ENCODE data around the gene ATP11A. TPM values are rescaled to one million over a fixed set of nuclear protein-coding genes. Genes with fewer than 3 reads are reported as not detected.

The ATP11A gene
- total and polyA plus RNA-seq, 9 of the 15 experiments (the other 6 are each of a cell fraction or from before 2014, with no cell fraction given): 0.38 to 34.2 (median 4.2) TPM

- no peak for FAIRE-seq
- intact Hi-C loops (cut with micrococcal nuclease): no loop called here
Observed at GRCh38 chr13:112668924-112669323, 20.9 kb upstream of the ATP11A start.

More at GRCh38 chr13:112668924-112669323, 20.9 kb upstream of the ATP11A start:
- peaks cover 15 to 45% of the 10 kb centered on the region in 2 experiments for H3K27me3 ChIP-seq (ENCODE audit: control insufficient read depth in 2 of 2, insufficient read depth in 2 of 2, low read length in 2 of 2)
- H3K36me3 ChIP-seq (ENCODE audit: control insufficient read depth, insufficient read depth, low read length): no peaks in the 10 kb centered on the region
- no TSS peak for BruUV-seq (replicated peaks)
- H3K4me3 ChIP-seq: no peak overlapping the region
- no peak for TF ChIP-seq BCL6 (CRISPR knock-in tag; IDR thresholded peaks at IDR 0.05)
- TF ChIP-seq RUNX1 (IDR thresholded peaks at IDR 0.05; ENCODE audit: low read depth): no peak
- TF ChIP-seq PBX2 (CRISPR knock-in tag; IDR thresholded peaks at IDR 0.05; ENCODE audit: low read depth): no peak
- TF ChIP-seq PBX2 (tag; conservative IDR thresholded peaks at IDR 0.05; ENCODE audit: low read depth): no peak
- TF ChIP-seq STAG1 (CRISPR knock-in tag; IDR thresholded peaks at IDR 0.05; ENCODE audit: borderline replicate concordance): no peak
- TF ChIP-seq ELF4 (CRISPR knock-in tag; IDR thresholded peaks at IDR 0.05): no peak
- no peak for TF ChIP-seq NFYB (IDR thresholded peaks at IDR 0.05; ENCODE audit: extremely low read depth, insufficient read length)
- H3K27ac ChIP-seq (ENCODE audit: extremely low read depth, low read depth, low read length): no peak overlapping the region
- in situ Hi-C loops (cut with MboI): no loop called here
- H2AFZ ChIP-seq (ENCODE audit: low read depth, low read length): no peak overlapping the region
- H3K9ac ChIP-seq (ENCODE audit: insufficient read depth in 1 of 2, low read depth in 2 of 2, low read length in 2 of 2): no peak overlapping the region
- no peak for DNase-seq (ENCODE audit: extremely low read depth in 1 of 4, low spot score in 3 of 4)
- H3K79me2 ChIP-seq (ENCODE audit: control insufficient read depth, insufficient read depth, low read length): no peaks in the 10 kb centered on the region
- WGBS (ENCODE audit: insufficient coverage, low coverage, missing lambda C conversion rate): 13% methylated on average over 13 of the region's 13 CpGs
- no peak for ATAC-seq
- H3K9me1 ChIP-seq (ENCODE audit: control insufficient read depth, insufficient read depth, low read length): peaks cover 4% of the 10 kb centered on the region
- H3K4me1 ChIP-seq (replicated peaks in 1 of 2; ENCODE audit: control insufficient read depth in 2 of 2, insufficient read depth in 2 of 2, low read length in 2 of 2): no peaks in the 10 kb centered on the region
- no peak overlapping the region for H3K4me2 ChIP-seq (ENCODE audit: insufficient read depth, low read length)
- ChIA-PET CTCF (ENCODE audit: low intra/inter-chr PET ratio) (no interaction called here), POLR2A (no interaction called here)
- no peaks in the 10 kb centered on the region for H3K9me3 ChIP-seq (replicated peaks; ENCODE audit: control insufficient read depth, insufficient read depth, low read depth, low read length)
- H4K20me1 ChIP-seq (replicated peaks; ENCODE audit: control insufficient read depth, insufficient read depth, low read length): no peaks in the 10 kb centered on the region
